ENCODE results near the gene TTLL8.

Gene TTLL8

GRCh38 chr22:50008151-50009040, 49.7 kb downstream of the TTLL8 start:
- no peak overlapping the region for H2AFZ ChIP-seq (ENCODE audit: low read depth)
- no peaks in the 10 kb centered on the region for H3K79me2 ChIP-seq (ENCODE audit: insufficient read depth, low read depth)
- no peaks in the 10 kb centered on the region for H4K20me1 ChIP-seq (ENCODE audit: insufficient read depth)
- H3K4me1 ChIP-seq (ENCODE audit: low read depth, poor library complexity, severe bottlenecking) = no peaks in the 10 kb centered on the region
- H3K27ac ChIP-seq = no peak overlapping the region
- H3K36me3 ChIP-seq (ENCODE audit: insufficient read depth) = no peaks in the 10 kb centered on the region
- H3K4me3 ChIP-seq (IDR thresholded peaks at IDR 0.05; ENCODE audit: insufficient read depth, low read depth, low read length) = no peak overlapping the region
- H3K4me2 ChIP-seq = no peak overlapping the region
- H3K9ac ChIP-seq = no peak overlapping the region
- H3K27me3 ChIP-seq (ENCODE audit: insufficient read depth, low read depth) = no peaks in the 10 kb centered on the region
- TF ChIP-seq CTCF (conservative IDR thresholded peaks at IDR 0.05; ENCODE audit: low read depth, low read length) = no peak

- no peak overlapping the region for H3K4me3 ChIP-seq (IDR thresholded peaks at IDR 0.05; ENCODE audit: insufficient read depth, low read depth, low read length)
- H3K27ac ChIP-seq = no peak overlapping the region
- TF ChIP-seq CTCF (conservative IDR thresholded peaks at IDR 0.05; ENCODE audit: low read depth, low read length) = no peak
- no peaks in the 10 kb centered on the region for H3K36me3 ChIP-seq (ENCODE audit: insufficient read depth)
- H4K20me1 ChIP-seq (ENCODE audit: insufficient read depth) = no peaks in the 10 kb centered on the region
- no peaks in the 10 kb centered on the region for H3K4me1 ChIP-seq (ENCODE audit: low read depth, poor library complexity, severe bottlenecking)
- no peak overlapping the region for H2AFZ ChIP-seq (ENCODE audit: low read depth)
- no peak overlapping the region for H3K4me2 ChIP-seq
- no peak overlapping the region for H3K9ac ChIP-seq
- no peaks in the 10 kb centered on the region for H3K27me3 ChIP-seq (ENCODE audit: insufficient read depth, low read depth)
- H3K79me2 ChIP-seq (ENCODE audit: insufficient read depth, low read depth) = no peaks in the 10 kb centered on the region
Observed at GRCh38 chr22:50007057-50007511, 51.0 kb downstream of the TTLL8 start.

GRCh38 chr22:50004918-50005317, 53.2 kb downstream of the TTLL8 start:
- Histone ChIP-seq H3K9ac (no peak overlapping the region), H4K20me1 (ENCODE audit: insufficient read depth) (no peaks in the 10 kb centered on the region), H3K4me2 (no peak overlapping the region), H3K36me3 (ENCODE audit: insufficient read depth) (no peaks in the 10 kb centered on the region), H3K79me2 (ENCODE audit: insufficient read depth, low read depth) (no peaks in the 10 kb centered on the region), H3K4me1 (ENCODE audit: low read depth, poor library complexity, severe bottlenecking) (no peaks in the 10 kb centered on the region), H2AFZ (ENCODE audit: low read depth) (no peak overlapping the region), H3K4me3 (IDR thresholded peaks at IDR 0.05; ENCODE audit: insufficient read depth, low read depth, low read length) (no peak overlapping the region), H3K27ac (no peak overlapping the region), H3K27me3 (ENCODE audit: insufficient read depth, low read depth) (no peaks in the 10 kb centered on the region)
- no peak for TF ChIP-seq CTCF (conservative IDR thresholded peaks at IDR 0.05; ENCODE audit: low read depth, low read length)

- TF ChIP-seq CTCF (conservative IDR thresholded peaks at IDR 0.05; ENCODE audit: low read depth, low read length) = no peak
- no peaks in the 10 kb centered on the region for H3K27me3 ChIP-seq (ENCODE audit: insufficient read depth, low read depth)
- H3K27ac ChIP-seq = no peak overlapping the region
- H4K20me1 ChIP-seq (ENCODE audit: insufficient read depth) = no peaks in the 10 kb centered on the region
- no peak overlapping the region for H3K4me3 ChIP-seq (IDR thresholded peaks at IDR 0.05; ENCODE audit: insufficient read depth, low read depth, low read length)
- H3K4me1 ChIP-seq (ENCODE audit: low read depth, poor library complexity, severe bottlenecking) = no peaks in the 10 kb centered on the region
- no peak overlapping the region for H3K4me2 ChIP-seq
- H2AFZ ChIP-seq (ENCODE audit: low read depth) = no peak overlapping the region
- H3K79me2 ChIP-seq (ENCODE audit: insufficient read depth, low read depth) = no peaks in the 10 kb centered on the region
- H3K9ac ChIP-seq = no peak overlapping the region
- H3K36me3 ChIP-seq (ENCODE audit: insufficient read depth) = no peaks in the 10 kb centered on the region
Observed at GRCh38 chr22:50002791-50003190, 55.3 kb downstream of the TTLL8 start.
